Retinal pigment epithelial cell (primary cell): Measurements from ENCODE around the gene EGLN3.

ENCODE experiments used
- DNase-seq: peaks from one replicate; pipeline ENCODE4 v3.0.0-alpha.2; 2010; ENCODE audit warnings: low read depth
- H3K4me3 ChIP-seq: 2 replicates; pipeline ENCODE4 v1.5.1; 2011; ENCODE audit warnings: mild to moderate bottlenecking, low read length, control low read depth, moderate library complexity
- TF ChIP-seq, protein P1 (sequence below): conservative IDR thresholded peaks from 2 replicates; pipeline ENCODE4 v1.5.1; 2011; ENCODE audit warnings: low read depth, low read length, control low read depth, inconsistent platforms

The EGLN3 gene

GRCh38 chr14:33952541-33952940, 1.7 kb upstream of the EGLN3 start:
- H3K4me3 ChIP-seq: no peak overlapping the region
- TF ChIP-seq, protein P1, sequence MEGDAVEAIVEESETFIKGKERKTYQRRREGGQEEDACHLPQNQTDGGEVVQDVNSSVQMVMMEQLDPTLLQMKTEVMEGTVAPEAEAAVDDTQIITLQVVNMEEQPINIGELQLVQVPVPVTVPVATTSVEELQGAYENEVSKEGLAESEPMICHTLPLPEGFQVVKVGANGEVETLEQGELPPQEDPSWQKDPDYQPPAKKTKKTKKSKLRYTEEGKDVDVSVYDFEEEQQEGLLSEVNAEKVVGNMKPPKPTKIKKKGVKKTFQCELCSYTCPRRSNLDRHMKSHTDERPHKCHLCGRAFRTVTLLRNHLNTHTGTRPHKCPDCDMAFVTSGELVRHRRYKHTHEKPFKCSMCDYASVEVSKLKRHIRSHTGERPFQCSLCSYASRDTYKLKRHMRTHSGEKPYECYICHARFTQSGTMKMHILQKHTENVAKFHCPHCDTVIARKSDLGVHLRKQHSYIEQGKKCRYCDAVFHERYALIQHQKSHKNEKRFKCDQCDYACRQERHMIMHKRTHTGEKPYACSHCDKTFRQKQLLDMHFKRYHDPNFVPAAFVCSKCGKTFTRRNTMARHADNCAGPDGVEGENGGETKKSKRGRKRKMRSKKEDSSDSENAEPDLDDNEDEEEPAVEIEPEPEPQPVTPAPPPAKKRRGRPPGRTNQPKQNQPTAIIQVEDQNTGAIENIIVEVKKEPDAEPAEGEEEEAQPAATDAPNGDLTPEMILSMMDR: no peak
- DNase-seq: no peak

GRCh38 chr14:33951183-33951840, 438 bp upstream of the EGLN3 start:
- no peak for DNase-seq
- peak overlapping the region; percentile 61 for H3K4me3 ChIP-seq
- TF ChIP-seq, protein P1: no peak

GRCh38 chr14:33949411-33949893, 1.4 kb downstream of the EGLN3 start:
- no peak overlapping the region for H3K4me3 ChIP-seq
- TF ChIP-seq, protein P1: no peak
- no peak for DNase-seq

DNA sequence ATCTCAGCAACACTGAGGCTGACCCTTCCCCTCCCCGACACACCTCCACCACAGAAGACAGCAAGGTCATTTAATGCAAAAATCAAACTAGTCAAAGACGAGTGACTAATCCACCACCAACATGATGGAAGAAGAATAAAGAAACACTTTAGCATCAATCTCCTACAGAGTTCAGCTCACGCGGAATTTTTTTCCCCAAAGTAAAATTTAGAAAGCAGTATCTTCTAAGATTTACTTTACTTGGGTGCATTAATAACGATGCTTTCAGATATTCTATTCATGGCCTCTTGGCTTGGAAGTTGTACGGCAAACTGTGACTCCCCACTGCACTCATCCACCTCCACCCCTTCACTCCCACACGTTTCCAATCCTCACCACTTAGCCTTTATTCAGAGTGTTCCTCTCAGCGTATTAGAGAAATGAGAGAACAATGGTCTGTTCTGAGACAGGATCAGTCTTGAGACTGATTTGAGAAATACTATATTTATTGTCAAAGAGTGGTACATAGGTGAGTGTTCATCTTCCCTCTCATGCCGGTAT, 1.9 kb downstream of the EGLN3 start:
- DNase-seq: no peak
- TF ChIP-seq, protein P1: no peak
- no peak overlapping the region for H3K4me3 ChIP-seq

DNA sequence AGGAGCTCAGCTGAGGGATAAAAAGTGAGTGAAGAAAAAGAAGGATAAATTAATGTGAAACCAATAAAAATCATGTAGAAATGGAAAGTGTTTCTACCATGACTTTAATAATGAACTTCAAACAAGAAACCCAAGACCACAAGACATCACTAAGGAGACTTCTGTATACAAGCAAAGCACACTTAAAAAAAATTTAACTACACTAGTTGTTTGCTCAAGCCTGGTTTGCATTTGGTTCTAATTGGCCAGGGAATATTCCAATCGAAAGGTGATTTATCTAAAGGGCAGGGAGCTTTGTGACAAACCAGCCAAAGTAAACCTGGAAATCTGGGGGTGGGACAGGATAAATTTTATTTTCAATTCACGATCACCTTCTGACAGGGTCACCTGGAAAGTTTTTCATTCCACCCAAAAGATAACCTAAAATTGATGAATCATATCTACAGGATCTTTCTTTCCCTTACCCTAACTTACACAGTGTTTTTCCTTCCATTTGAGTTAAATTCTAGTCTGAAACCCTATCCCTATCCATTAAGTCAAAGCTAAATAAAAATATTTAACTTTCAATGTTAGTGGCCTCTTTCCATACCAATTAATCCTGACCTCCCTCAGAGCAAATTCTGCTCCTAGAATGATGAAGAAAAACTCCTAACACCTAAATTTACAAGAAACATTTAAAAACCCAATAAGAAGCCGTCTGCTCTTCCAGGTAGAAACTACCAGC, 2.6 kb downstream of the EGLN3 start:
- TF ChIP-seq, protein P1: no peak
- DNase-seq: no peak
- no peak overlapping the region for H3K4me3 ChIP-seq

GRCh38 chr14:33946679-33947476, 4.0 kb downstream of the EGLN3 start:
- TF ChIP-seq, protein P1: no peak
- H3K4me3 ChIP-seq: no peak overlapping the region
- no peak for DNase-seq
